ENCODE measurements around the gene RHOXF2B.

DNA sequence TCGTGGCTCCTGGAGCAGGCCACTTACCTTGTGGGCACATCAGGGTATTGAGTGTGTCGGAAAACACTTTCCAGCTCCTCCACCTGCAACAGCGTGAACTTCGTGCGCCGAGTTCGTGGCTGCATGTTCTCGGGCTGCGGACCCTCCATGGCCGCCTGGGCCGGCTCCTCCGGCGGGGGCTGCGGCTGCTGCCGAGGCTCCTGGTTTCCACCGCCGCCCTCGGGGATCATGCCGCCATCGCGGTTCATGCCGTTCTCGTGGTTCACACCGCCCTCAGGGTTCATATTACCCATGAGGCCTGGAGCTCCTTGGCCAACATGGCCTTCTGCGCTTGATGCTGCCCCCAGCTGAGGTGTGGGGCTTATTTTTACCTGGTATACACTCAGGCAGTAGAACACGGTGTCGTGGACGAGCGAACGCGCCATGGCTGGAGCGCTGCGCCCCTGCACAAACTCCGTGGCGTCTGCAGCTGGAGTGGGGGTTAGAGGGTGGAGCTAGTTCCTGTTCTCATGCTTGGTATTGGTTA is 38.0 kb upstream of the RHOXF2B start, which contains the start of gene RHOXF1:
- TF ChIP-seq, protein P1, sequence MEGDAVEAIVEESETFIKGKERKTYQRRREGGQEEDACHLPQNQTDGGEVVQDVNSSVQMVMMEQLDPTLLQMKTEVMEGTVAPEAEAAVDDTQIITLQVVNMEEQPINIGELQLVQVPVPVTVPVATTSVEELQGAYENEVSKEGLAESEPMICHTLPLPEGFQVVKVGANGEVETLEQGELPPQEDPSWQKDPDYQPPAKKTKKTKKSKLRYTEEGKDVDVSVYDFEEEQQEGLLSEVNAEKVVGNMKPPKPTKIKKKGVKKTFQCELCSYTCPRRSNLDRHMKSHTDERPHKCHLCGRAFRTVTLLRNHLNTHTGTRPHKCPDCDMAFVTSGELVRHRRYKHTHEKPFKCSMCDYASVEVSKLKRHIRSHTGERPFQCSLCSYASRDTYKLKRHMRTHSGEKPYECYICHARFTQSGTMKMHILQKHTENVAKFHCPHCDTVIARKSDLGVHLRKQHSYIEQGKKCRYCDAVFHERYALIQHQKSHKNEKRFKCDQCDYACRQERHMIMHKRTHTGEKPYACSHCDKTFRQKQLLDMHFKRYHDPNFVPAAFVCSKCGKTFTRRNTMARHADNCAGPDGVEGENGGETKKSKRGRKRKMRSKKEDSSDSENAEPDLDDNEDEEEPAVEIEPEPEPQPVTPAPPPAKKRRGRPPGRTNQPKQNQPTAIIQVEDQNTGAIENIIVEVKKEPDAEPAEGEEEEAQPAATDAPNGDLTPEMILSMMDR (IDR thresholded peaks at IDR 0.05; ENCODE audit: low read depth, low read length, missing input control): no peak
- TF ChIP-seq, protein P2, sequence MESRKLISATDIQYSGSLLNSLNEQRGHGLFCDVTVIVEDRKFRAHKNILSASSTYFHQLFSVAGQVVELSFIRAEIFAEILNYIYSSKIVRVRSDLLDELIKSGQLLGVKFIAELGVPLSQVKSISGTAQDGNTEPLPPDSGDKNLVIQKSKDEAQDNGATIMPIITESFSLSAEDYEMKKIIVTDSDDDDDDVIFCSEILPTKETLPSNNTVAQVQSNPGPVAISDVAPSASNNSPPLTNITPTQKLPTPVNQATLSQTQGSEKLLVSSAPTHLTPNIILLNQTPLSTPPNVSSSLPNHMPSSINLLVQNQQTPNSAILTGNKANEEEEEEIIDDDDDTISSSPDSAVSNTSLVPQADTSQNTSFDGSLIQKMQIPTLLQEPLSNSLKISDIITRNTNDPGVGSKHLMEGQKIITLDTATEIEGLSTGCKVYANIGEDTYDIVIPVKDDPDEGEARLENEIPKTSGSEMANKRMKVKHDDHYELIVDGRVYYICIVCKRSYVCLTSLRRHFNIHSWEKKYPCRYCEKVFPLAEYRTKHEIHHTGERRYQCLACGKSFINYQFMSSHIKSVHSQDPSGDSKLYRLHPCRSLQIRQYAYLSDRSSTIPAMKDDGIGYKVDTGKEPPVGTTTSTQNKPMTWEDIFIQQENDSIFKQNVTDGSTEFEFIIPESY (IDR thresholded peaks at IDR 0.05): no peak
- TF ChIP-seq, protein P3, sequence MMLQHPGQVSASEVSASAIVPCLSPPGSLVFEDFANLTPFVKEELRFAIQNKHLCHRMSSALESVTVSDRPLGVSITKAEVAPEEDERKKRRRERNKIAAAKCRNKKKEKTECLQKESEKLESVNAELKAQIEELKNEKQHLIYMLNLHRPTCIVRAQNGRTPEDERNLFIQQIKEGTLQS (IDR thresholded peaks at IDR 0.05): no peak
- TF ChIP-seq NR2F2 (IDR thresholded peaks at IDR 0.05) (no peak), TAF1 (conservative IDR thresholded peaks at IDR 0.05) (no peak), RAD21 (IDR thresholded peaks at IDR 0.05) (no peak), FOXA1 (IDR thresholded peaks at IDR 0.05) (no peak), YY1 (IDR thresholded peaks at IDR 0.05) (no peak)
- TF ChIP-seq, protein P4, sequence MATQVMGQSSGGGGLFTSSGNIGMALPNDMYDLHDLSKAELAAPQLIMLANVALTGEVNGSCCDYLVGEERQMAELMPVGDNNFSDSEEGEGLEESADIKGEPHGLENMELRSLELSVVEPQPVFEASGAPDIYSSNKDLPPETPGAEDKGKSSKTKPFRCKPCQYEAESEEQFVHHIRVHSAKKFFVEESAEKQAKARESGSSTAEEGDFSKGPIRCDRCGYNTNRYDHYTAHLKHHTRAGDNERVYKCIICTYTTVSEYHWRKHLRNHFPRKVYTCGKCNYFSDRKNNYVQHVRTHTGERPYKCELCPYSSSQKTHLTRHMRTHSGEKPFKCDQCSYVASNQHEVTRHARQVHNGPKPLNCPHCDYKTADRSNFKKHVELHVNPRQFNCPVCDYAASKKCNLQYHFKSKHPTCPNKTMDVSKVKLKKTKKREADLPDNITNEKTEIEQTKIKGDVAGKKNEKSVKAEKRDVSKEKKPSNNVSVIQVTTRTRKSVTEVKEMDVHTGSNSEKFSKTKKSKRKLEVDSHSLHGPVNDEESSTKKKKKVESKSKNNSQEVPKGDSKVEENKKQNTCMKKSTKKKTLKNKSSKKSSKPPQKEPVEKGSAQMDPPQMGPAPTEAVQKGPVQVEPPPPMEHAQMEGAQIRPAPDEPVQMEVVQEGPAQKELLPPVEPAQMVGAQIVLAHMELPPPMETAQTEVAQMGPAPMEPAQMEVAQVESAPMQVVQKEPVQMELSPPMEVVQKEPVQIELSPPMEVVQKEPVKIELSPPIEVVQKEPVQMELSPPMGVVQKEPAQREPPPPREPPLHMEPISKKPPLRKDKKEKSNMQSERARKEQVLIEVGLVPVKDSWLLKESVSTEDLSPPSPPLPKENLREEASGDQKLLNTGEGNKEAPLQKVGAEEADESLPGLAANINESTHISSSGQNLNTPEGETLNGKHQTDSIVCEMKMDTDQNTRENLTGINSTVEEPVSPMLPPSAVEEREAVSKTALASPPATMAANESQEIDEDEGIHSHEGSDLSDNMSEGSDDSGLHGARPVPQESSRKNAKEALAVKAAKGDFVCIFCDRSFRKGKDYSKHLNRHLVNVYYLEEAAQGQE (IDR thresholded peaks at IDR 0.05): no peak
- TF ChIP-seq, protein P5, sequence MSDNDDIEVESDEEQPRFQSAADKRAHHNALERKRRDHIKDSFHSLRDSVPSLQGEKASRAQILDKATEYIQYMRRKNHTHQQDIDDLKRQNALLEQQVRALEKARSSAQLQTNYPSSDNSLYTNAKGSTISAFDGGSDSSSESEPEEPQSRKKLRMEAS (IDR thresholded peaks at IDR 0.05): no peak

All from liver (tissue), 3 donors.